ENCODE results near the gene ETFBKMT.

- TF ChIP-seq, protein P1, sequence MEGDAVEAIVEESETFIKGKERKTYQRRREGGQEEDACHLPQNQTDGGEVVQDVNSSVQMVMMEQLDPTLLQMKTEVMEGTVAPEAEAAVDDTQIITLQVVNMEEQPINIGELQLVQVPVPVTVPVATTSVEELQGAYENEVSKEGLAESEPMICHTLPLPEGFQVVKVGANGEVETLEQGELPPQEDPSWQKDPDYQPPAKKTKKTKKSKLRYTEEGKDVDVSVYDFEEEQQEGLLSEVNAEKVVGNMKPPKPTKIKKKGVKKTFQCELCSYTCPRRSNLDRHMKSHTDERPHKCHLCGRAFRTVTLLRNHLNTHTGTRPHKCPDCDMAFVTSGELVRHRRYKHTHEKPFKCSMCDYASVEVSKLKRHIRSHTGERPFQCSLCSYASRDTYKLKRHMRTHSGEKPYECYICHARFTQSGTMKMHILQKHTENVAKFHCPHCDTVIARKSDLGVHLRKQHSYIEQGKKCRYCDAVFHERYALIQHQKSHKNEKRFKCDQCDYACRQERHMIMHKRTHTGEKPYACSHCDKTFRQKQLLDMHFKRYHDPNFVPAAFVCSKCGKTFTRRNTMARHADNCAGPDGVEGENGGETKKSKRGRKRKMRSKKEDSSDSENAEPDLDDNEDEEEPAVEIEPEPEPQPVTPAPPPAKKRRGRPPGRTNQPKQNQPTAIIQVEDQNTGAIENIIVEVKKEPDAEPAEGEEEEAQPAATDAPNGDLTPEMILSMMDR (conservative IDR thresholded peaks at IDR 0.05) = no peak
- no peak for TF ChIP-seq EZH2 (IDR thresholded peaks at IDR 0.05; ENCODE audit: low read depth)
These were observed 909 bp upstream of the ETFBKMT start for GRCh38 chr12:31658471-31659086.
